ENCODE measurements around the gene BRME1.
A peak's percentile ranks its signal among the peaks of the same experiment; 100 is the strongest.

Gene BRME1

GRCh38 chr19:13905634-13906520 lies at the start of gene BRME1, which contains the start of gene CC2D1A:
TSS of gene BRME1 (minus strand) at chr19:13906117. CDS start at chr19:13904892, 1,225 bp downstream.
TSS of gene CC2D1A (plus strand) at chr19:13906201. CDS start at chr19:13906442, 241 bp downstream.
- peak; percentile 92 to 96 for DNase-seq (ENCODE audit: low read depth in 2 of 2)

GRCh38 chr19:13954185-13954584 lies 48.3 kb upstream of the BRME1 start:
- no peak for DNase-seq (ENCODE audit: low read depth in 2 of 2)

GRCh38 chr19:13952931-13953531 lies 47.1 kb upstream of the BRME1 start:
- no peak for DNase-seq (ENCODE audit: low read depth in 2 of 2)

- DNase-seq (ENCODE audit: low read depth in 2 of 2) = peak; percentile 96 to 98
Measured at GRCh38 chr19:13952154-13952930, 46.4 kb upstream of the BRME1 start, which contains the start of gene DCAF15. TSS of gene DCAF15 (plus strand) at chr19:13952509. CDS start at chr19:13952513, 4 bp downstream.

DNA sequence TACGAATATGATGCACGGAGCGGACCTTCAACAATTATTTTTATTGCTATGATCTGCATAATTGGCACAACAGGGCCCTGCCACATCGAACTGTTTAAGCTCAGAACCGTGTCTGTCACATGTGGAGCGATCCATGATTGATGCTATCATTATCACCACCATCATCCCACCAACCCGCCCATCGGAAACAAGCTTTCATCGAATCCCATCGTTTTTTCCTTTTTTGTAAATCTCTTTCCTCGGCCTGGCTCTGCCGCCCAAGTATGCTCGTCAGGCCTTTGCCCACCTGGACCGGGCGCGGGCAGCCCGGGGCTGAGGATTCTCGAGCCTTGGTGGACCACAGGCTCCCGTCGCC lies 45.9 kb upstream of the BRME1 start:
- no peak for DNase-seq (ENCODE audit: low read depth in 2 of 2)

DNA sequence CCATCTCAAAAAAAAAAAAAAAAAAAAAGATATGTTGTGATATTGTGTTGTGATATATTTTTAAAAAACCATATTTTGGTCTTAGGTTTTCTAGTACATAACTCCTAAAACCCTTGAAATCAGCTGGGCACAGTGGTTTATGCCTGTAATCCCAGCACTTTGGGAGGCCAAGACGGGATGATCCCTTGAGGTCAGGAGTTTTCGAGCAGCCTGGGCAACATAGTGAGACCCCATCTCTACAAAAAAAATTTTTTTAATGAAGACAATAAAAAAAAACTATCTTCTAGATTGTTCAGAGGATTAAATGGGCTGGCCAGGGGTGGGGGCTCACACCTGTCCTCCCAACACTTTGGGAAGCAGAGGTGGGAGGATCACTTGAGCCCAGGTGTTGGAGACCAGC lies 45.1 kb upstream of the BRME1 start:
- DNase-seq (ENCODE audit: low read depth in 2 of 2) = no peak

- DNase-seq (ENCODE audit: low read depth in 2 of 2) = no peak
Measured at GRCh38 chr19:13946414-13946813, 40.5 kb upstream of the BRME1 start.

- no peak for DNase-seq (ENCODE audit: low read depth in 2 of 2)
Measured at GRCh38 chr19:13942023-13942684, 36.2 kb upstream of the BRME1 start.

- DNase-seq (ENCODE audit: low read depth in 2 of 2) = no peak
Measured at GRCh38 chr19:13938301-13939064, 32.6 kb upstream of the BRME1 start, which contains the start of gene PODNL1. TSS of gene PODNL1 (minus strand) at chr19:13938417. CDS start at chr19:13938181, 236 bp downstream.

DNA sequence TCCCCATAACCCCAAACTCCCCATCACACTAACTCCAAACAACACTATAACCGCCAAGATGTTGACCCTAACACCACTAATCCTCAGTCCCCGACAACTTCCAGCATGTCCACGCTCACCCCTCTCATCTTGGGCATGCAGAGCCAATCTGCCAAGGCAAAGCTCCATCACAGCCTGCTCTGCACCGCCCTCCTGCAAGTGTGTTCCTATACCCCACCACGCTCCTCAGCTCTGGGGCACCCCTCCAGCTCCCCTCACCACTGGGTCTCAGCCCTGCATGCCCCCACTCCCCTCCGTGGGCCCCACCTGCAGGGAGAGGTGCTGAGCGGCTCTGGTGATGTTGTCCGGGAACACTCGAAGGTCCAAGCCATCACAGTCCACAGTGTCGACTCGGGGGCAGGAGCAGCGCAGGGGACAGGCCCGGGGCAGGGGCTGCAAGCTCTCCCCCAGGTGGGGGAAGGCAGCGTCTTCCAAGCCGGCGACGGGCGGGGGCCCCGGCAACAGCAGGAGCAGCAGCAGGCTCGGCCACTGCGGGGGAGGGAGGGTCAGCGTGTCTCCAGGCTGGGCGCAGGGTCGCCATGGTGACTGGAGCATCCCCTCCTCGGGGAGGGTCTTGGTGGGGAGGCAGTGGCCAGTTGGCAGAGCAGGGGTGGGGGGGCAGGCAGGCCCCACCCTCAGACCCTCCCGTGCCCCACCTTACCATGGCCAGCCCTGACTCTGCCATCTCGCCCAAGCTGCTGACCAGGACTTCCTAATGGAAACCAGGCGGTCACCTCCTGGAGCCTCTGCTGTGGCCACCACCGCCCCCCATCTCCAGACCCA lies 31.8 kb upstream of the BRME1 start:
- DNase-seq (ENCODE audit: low read depth in 2 of 2) = no peak

- no peak for DNase-seq (ENCODE audit: low read depth in 2 of 2)
Measured at GRCh38 chr19:13935765-13936510, 30.0 kb upstream of the BRME1 start.

DNA sequence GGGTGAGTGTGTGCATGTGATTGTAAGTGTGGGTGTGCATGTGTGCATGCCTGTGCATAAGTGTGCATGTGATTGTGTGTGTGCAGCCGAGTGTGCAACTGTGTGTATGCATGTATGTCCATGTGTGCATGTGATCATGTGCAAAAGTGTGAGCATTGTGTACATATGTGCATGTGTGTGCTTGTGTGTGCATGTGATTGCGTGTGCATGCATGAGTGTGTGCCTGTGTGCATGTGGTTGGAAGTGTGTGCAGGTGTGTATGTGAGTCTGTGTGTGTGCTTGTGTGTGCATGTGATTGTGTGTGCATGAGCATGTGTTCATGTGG lies 28.8 kb upstream of the BRME1 start:
- DNase-seq (ENCODE audit: low read depth in 2 of 2) = no peak

GRCh38 chr19:13932911-13933393 lies 27.0 kb upstream of the BRME1 start:
- no peak for DNase-seq (ENCODE audit: low read depth in 2 of 2)

- DNase-seq (ENCODE audit: low read depth in 2 of 2) = no peak
Measured at GRCh38 chr19:13932149-13932637, 26.3 kb upstream of the BRME1 start.

DNA sequence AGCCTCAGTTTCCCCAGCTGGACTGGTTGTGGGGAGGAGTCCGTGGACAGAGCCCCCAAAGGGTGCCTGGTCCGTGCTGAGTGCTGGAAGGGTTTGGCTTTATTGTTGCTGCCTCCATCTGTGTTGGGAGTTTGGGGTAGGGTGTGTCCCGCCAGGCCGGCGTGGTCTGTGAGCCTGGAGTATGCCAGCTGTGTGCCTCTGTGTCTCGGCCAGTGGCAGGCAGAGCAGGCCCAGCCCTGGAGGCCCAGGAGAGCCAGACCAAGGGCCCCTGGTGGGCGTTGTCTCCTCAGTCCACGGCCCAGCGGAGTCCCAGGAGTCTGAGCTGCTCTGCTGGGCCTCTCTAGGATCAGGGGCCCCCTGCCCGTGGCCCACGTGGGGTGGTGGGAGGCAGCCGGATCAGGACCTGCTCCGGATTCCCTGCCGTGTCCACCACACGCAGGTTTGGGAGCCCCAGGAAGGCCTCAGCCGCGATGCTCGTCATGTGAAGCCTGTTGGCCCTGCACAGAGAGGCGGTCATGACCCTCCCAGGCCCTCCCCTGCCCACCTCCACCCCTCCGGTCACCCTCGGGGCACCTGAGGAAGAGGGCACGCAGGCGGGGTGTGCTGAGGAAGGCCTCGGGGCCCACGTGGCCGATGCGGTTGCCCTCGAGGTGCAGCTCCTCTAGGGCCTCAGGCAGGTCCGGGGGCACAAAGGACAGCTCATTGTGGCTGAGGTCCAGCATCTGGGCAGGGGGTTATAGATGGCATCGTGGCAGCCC lies 25.7 kb upstream of the BRME1 start:
- no peak for DNase-seq (ENCODE audit: low read depth in 2 of 2)

GRCh38 chr19:13930402-13930801 lies 24.5 kb upstream of the BRME1 start:
- DNase-seq (ENCODE audit: low read depth in 2 of 2) = no peak

DNA sequence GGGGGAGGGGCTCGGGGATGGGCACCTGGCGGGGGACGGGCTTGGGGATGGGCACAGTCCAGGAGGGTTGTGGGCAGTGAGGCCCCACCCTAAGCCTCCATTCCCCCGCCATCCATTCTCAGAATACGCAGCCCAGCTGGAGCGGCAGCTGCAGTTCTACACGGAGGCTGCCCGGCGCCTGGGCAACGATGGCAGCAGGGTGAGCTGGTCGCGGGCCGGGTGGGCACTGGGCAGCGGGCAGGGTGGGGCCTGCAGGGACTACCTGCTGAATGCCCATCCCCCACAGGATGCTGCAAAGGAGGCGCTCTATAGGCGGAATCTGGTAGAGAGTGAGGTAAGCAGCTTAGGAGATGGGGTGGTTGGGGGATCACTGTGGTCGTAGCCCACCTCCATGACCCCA lies 24.0 kb upstream of the BRME1 start:
- no peak for DNase-seq (ENCODE audit: low read depth in 2 of 2)

GRCh38 chr19:13929340-13929739 lies 23.4 kb upstream of the BRME1 start:
- no peak for DNase-seq (ENCODE audit: low read depth in 2 of 2)
